Mammary epithelial cell (primary cell): ENCODE measurements around the gene HS3ST5.

ENCODE experiments used
- CTCF ChIP-seq, 2 donors: IDR thresholded peaks in 1 of 2; conservative IDR thresholded peaks in 1 of 2; 2 replicates each; pipeline ENCODE4 v1.5.1; 2011 to 2012; ENCODE audit warnings: inconsistent platforms in 2 of 2, low read length in 2 of 2, mild to moderate bottlenecking in 2 of 2, control low read depth in 1 of 2, low read depth in 1 of 2; ENCODE audit not compliant: insufficient read depth in 1 of 2; ENCODE audit errors: extremely low read depth in 1 of 2
- EZH2 ChIP-seq: IDR thresholded peaks from 2 replicates; pipeline ENCODE4 v1.6.1; 2012; ENCODE audit warnings: low read length, inconsistent platforms, borderline replicate concordance

GRCh38 chr6:114162691-114163347 is 180.0 kb downstream of the HS3ST5 start:
- no peak for TF ChIP-seq CTCF (conservative IDR thresholded peaks at IDR 0.05 in 1 of 2, IDR thresholded peaks at IDR 0.05 in 1 of 2; ENCODE audit: extremely low read depth in 1 of 2, insufficient read depth in 1 of 2, low read depth in 1 of 2, low read length in 2 of 2)
- no peak for TF ChIP-seq EZH2
